ENCODE measurements around the gene TNS2. TPM values are rescaled to one million over a fixed set of nuclear protein-coding genes. Genes with fewer than 3 reads are reported as not detected.

Gene TNS2
- total and polyA plus RNA-seq, 9 of the 15 experiments (the other 6 are each of a cell fraction or from before 2014, with no cell fraction given) = 0.28 to 3.1 (median 1.2) TPM; not detected in 1

- TF ChIP-seq USF1 (CRISPR knock-in tag; IDR thresholded peaks at IDR 0.05) = 0 out of 2 replicates have a peak, but pooled peaks have one; percentile 3
- no peak for TF ChIP-seq RERE (CRISPR knock-in tag; IDR thresholded peaks at IDR 0.05; ENCODE audit: borderline replicate concordance)
- no peak for TF ChIP-seq ZNF778 (CRISPR knock-in tag; IDR thresholded peaks at IDR 0.05)
- TF ChIP-seq ZNF239 (CRISPR knock-in tag; IDR thresholded peaks at IDR 0.05) = no peak
- no peak for TF ChIP-seq ZNF780A (CRISPR knock-in tag; IDR thresholded peaks at IDR 0.05)
- TF ChIP-seq CTCF (IDR thresholded peaks at IDR 0.05 in 2 of 3, conservative IDR thresholded peaks at IDR 0.05 in 1 of 3; ENCODE audit: insufficient read depth in 2 of 3, low read depth in 1 of 3, low read length in 3 of 3) = peak; percentile 87 to 93 (median 91)
- no peak for TF ChIP-seq POLR2H (tag; IDR thresholded peaks at IDR 0.05; ENCODE audit: low read depth)
- TF ChIP-seq BRD9 (IDR thresholded peaks at IDR 0.05; ENCODE audit: low read depth, partially characterized antibody) = peak; percentile 82
- 0 out of 2 replicates have a peak, but pooled peaks have one; percentile 24 for TF ChIP-seq ELF1 (tag; IDR thresholded peaks at IDR 0.05)
- no peak for TF ChIP-seq MIER1 (IDR thresholded peaks at IDR 0.05; ENCODE audit: low read depth)
- no peak for TF ChIP-seq U2AF2 (optimal IDR thresholded peaks at IDR 0.05; ENCODE audit: low read depth, low read length)
- no peak for TF ChIP-seq FOXP1 (CRISPR knock-in tag; IDR thresholded peaks at IDR 0.05)
These were observed 16.4 kb downstream of the TNS2 start (continued) for GRCh38 chr12:53065975-53066931.
